ENCODE results near the gene CXCR6. TPM values are rescaled to one million over a fixed set of nuclear protein-coding genes. Genes with fewer than 3 reads are reported as not detected.

CXCR6 gene
- 2.1 TPM for total RNA-seq

DNA sequence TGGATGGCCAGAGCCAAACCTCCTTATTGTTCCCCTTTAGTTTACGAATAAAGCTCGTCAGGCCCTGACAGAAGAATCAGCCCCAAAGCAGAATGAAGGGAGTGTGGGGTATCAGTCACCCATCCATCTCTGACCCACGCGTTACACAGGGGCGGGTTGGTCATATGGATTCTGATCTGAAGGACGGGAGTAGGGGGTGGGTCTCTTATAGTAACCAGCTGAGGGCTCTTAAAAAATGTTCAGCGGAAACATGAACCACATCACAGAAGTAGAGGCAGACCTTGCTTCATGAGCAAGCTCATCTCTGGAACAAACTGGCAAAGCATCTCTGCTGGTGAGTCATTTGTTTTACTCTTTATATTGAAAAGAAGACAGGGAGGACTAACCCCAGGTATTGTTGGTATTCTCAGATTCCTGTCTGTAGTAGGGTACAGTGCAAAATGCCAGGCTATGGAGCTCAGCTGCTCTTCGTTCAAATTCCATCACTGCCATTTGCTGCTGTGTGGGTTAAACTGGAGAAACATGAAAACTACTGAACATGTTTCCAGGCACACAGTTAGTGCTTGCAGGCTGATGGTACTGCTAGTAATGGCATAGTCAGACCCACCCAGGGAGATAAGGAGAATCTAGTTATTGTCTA, at the start of gene CXCR6:
Gene CXCR6, plus strand, starts transcription at position 258 of the 640 bp plus-strand sequence. CDS start 3,018 bp downstream, outside the sequence.
- no peak within 1 kb of the TSS for H3K27ac ChIP-seq
- TF ChIP-seq, protein P1, sequence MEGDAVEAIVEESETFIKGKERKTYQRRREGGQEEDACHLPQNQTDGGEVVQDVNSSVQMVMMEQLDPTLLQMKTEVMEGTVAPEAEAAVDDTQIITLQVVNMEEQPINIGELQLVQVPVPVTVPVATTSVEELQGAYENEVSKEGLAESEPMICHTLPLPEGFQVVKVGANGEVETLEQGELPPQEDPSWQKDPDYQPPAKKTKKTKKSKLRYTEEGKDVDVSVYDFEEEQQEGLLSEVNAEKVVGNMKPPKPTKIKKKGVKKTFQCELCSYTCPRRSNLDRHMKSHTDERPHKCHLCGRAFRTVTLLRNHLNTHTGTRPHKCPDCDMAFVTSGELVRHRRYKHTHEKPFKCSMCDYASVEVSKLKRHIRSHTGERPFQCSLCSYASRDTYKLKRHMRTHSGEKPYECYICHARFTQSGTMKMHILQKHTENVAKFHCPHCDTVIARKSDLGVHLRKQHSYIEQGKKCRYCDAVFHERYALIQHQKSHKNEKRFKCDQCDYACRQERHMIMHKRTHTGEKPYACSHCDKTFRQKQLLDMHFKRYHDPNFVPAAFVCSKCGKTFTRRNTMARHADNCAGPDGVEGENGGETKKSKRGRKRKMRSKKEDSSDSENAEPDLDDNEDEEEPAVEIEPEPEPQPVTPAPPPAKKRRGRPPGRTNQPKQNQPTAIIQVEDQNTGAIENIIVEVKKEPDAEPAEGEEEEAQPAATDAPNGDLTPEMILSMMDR (IDR thresholded peaks at IDR 0.05): no peak
- H3K36me3 ChIP-seq: peaks cover 20 to 51% of the 10 kb centered on the region in 2 donors
- no peaks in the 10 kb centered on the region for H3K27me3 ChIP-seq
- no peaks in the 10 kb centered on the region for H3K9me3 ChIP-seq
- no peak within 1 kb of the TSS for H3K4me3 ChIP-seq
- intact Hi-C loops (cut with DNase I): no loop called here
- no peak for DNase-seq (ENCODE audit: low spot score in 2 of 2)
- peaks cover 0 to 7% of the 10 kb centered on the region in 2 donors for H3K4me1 ChIP-seq

DNA sequence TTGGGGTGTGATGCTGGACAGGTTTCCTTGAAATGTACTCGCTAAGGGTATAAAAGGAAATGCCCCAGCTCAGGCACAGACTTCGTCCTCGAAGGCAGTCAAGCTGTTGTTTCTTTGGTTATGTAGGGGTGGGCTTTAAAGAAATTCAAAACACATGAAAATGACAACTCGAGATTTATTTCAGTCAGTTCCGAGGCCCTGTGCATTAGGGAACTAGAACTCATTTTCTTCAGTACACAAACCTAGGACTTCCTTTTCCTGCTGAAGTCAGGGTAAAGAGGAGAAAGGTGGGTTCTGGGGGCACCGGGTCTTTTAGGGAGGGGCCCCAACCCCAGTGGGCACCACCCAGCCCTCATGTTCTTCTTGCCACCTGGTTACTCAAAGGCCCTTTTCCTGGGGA, 49.2 kb upstream of the CXCR6 start:
- TF ChIP-seq, protein P1 (IDR thresholded peaks at IDR 0.05): no peak

DNA sequence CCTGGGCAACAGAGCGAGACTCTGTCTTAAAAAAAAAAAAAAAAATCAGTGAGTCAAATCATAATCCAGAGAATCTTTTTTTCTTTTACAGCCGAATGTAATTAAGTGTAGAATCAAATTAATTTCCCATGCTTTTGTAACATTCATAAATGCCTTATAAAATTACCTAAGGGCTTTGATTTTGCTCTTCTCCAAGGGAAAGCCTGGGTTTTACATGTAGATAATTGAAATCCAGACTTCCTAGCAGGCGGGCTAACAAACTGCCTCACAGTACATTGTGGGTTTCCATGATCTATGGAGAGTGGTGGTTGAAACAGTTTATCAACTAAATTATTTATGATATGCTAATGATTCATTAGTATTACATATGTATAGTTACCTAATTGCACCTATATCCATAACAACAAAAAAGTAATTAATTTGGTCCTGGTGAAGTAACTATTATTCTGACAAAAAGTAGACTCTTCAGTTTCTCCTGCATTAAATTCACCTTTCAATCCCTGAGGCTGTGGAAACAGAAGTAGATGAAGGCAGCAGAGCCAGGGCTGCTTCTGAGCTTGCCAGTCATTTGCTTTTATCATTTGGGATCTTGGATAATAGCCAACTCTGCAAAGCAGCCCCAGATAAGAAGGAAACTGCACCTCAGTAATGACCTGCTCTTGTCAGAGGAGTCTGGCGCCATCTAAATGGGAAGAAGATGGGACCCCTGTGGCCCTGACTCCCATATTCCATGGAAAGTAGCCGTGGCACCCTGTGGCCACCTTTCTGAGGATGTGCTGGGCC, 47.4 kb upstream of the CXCR6 start:
- Histone ChIP-seq H3K9me3 (no peaks in the 10 kb centered on the region), H3K4me3 (no peak overlapping the region), H3K27ac (no peak overlapping the region), H3K27me3 (no peaks in the 10 kb centered on the region), H3K4me1 (no peaks in the 10 kb centered on the region), H3K36me3 (no peaks in the 10 kb centered on the region)
- TF ChIP-seq, protein P1 (IDR thresholded peaks at IDR 0.05): no peak
- no peak for DNase-seq (ENCODE audit: low spot score in 2 of 2)
- intact Hi-C loops (cut with DNase I): no loop called here

More for the DNA sequence above, 49.2 kb upstream of the CXCR6 start:
- H3K27ac ChIP-seq: no peak overlapping the region
- no peak overlapping the region for H3K4me3 ChIP-seq
- H3K36me3 ChIP-seq: no peaks in the 10 kb centered on the region
- no peaks in the 10 kb centered on the region for H3K9me3 ChIP-seq
- H3K27me3 ChIP-seq: no peaks in the 10 kb centered on the region
- no peak for DNase-seq (ENCODE audit: low spot score in 2 of 2)
- intact Hi-C loops (cut with DNase I): no loop called here
- no peaks in the 10 kb centered on the region for H3K4me1 ChIP-seq

DNA sequence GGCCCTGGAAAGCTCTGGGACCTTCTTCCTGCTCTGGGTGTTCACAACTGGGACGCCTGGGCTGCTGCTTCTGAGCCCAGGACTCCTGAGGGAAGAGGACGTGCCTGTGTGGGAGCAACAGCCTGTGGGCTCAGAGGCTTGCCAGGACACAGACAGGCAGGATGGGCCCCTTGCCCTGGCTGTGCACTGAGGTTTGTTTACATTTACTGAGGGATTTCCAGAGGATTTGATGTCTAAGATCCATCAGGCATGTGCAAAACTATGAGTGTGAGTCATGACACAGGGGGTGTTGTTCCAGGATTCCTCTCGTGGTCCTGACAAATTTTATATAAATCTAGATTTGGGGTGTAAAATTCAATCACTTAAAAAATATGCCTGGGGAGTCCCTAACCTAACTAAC, 46.3 kb upstream of the CXCR6 start:
- TF ChIP-seq, protein P1 (IDR thresholded peaks at IDR 0.05): no peak
- no peak overlapping the region for H3K27ac ChIP-seq
- no peak overlapping the region for H3K4me3 ChIP-seq
- H3K27me3 ChIP-seq: no peaks in the 10 kb centered on the region
- DNase-seq (ENCODE audit: low spot score in 2 of 2): no peak
- intact Hi-C loops (cut with DNase I): no loop called here
- H3K36me3 ChIP-seq: no peaks in the 10 kb centered on the region
- H3K4me1 ChIP-seq: no peaks in the 10 kb centered on the region
- H3K9me3 ChIP-seq: no peaks in the 10 kb centered on the region

DNA sequence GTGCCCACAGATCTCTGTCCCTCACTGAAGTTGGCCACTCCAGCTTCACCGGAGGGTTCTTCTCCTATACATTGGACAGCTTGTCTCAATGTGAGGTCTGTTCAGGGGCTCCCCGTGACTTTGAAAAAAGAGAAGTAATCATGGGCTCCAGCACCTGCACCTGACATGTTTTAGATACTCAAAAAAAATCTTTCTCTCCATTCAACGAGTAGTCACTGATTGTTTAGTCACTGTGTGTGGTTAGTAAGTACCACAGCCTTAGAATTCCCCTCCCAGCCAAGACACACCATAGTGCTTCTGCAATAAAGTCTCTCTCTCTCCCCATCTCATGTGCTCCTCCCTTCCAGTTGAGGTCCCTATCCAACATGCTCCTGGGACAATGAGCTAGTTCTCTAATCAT, 38.3 kb upstream of the CXCR6 start:
- no peaks in the 10 kb centered on the region for H3K9me3 ChIP-seq
- intact Hi-C loops (cut with DNase I): no loop called here

More for the DNA sequence above, 38.3 kb upstream of the CXCR6 start:
- Histone ChIP-seq H3K27ac (no peak overlapping the region), H3K36me3 (no peaks in the 10 kb centered on the region), H3K4me1 (no peaks in the 10 kb centered on the region), H3K27me3 (no peaks in the 10 kb centered on the region), H3K4me3 (no peak overlapping the region)
- TF ChIP-seq, protein P1 (IDR thresholded peaks at IDR 0.05): no peak
- DNase-seq (ENCODE audit: low spot score in 2 of 2): no peak

All from ascending aorta (tissue), 2 donors.